NCI-H1930 (cell line): ENCODE measurements around the gene DNAAF2.
"Not testable (repeated sequence)": the region's sequence is repeated elsewhere in the genome, so short reads cannot be mapped to it uniquely, and the experiment has no call there.

Source experiments
- DNase-seq, 2 experiments: peaks; one replicate each; lab custom pipeline; 2025; lab: John Stamatoyannopoulos, UW

DNAAF2 gene

GRCh38 chr14:49584981-49585640 lies 49.9 kb downstream of the DNAAF2 start:
- not testable (repeated sequence) for DNase-seq

- DNase-seq: no peak
These were observed 51.0 kb downstream of the DNAAF2 start for GRCh38 chr14:49584058-49584457.

- DNase-seq: no peak
These were observed 51.4 kb downstream of the DNAAF2 start for GRCh38 chr14:49583629-49584028.

- DNase-seq: no peak
These were observed 52.7 kb downstream of the DNAAF2 start for GRCh38 chr14:49582113-49582977.

GRCh38 chr14:49581209-49582112 lies 53.6 kb downstream of the DNAAF2 start:
- DNase-seq: no peak

- DNase-seq: no peak
These were observed 55.2 kb downstream of the DNAAF2 start for GRCh38 chr14:49579841-49580240.

GRCh38 chr14:49578141-49578540 lies 56.9 kb downstream of the DNAAF2 start:
- DNase-seq: no peak
